Tibial artery (tissue), 4 donors: Measurements from ENCODE around the gene FBXW11.
"Not testable (repeated sequence)": the region's sequence is repeated elsewhere in the genome, so short reads cannot be mapped to it uniquely, and the experiment has no call there.

Source experiments
- DNase-seq, 2 donors: peaks; one replicate each; pipeline ENCODE4 v3.0.0-alpha.2; 2019
- H3K27ac ChIP-seq, 2 donors: fragments of 200-600 bp; sonication (generic) in 1 of 2; 1 replicate in 1 of 2; 2 replicates in 1 of 2; pipeline ENCODE4 v1.5.1; 2018 to 2019; ENCODE audit warnings: mild to moderate bottlenecking in 1 of 2
- H3K27me3 ChIP-seq, 2 donors: fragments of 200-600 bp; sonication (generic) in 1 of 2; one replicate each; pipeline versions ENCODE4 v1.5.1 to v1.6.0; 2016 to 2019
- H3K36me3 ChIP-seq, 3 donors: fragments of 200-600 bp; sonication (generic) in 2 of 3; one replicate each; pipeline ENCODE4 v1.5.1; 2016 to 2019; ENCODE audit warnings: mild to moderate bottlenecking in 2 of 3
- H3K4me1 ChIP-seq, 4 donors: fragments of 200-600 bp; sonication (generic) in 2 of 4; 1 replicate in 3 of 4; 2 replicates in 1 of 4; pipeline ENCODE4 v1.5.1; 2016 to 2019
- H3K4me3 ChIP-seq, 2 donors: fragments of 200-600 bp; sonication (generic) in 1 of 2; 1 replicate in 1 of 2; 2 replicates in 1 of 2; pipeline ENCODE4 v1.5.1; 2018 to 2019; ENCODE audit warnings: mild to moderate bottlenecking in 2 of 2
- H3K9me3 ChIP-seq, 3 donors: fragments of 200-600 bp; sonication (generic) in 1 of 3; one replicate each; pipeline ENCODE4 v1.5.1; 2016 to 2019
- intact Hi-C: fragments of 100-400 bp; cut with DNase I; formaldehyde crosslinking; loops from one replicate; pipeline ENCODE4 v1.15.0; 2023; ENCODE audit warnings: low total_unique reads
- TF ChIP-seq, protein P1 (sequence below), 2 experiments: fragments of 200-600 bp in 1 of 2; fragments of 450-650 bp in 1 of 2; IDR thresholded peaks; one replicate each; pipeline ENCODE4 v1.5.1; 2017 to 2019; ENCODE audit warnings: antibody characterized with exemption in 2 of 2, mild to moderate bottlenecking in 1 of 2, moderate library complexity in 1 of 2

FBXW11 gene

DNA sequence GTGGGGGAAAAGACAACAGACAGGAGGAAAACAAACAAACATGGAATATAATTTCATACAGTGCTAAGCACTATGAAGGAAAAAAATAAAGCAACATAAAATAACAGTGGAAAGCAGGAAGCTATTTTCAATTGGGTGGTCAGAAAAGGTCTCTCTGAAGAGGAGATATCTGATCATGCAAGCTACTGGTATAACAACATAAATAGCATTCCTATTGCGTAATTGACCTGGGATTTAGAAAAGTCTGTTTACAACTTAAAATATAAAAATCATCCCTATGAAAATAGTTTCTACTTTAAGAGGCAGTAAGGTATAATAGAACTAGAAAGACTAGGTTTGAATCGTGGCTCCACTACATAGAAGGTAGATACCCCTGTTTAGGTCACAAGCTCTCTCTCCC lies 61.4 kb downstream of the FBXW11 start:
- no peak overlapping the region for H3K4me3 ChIP-seq
- no peak for DNase-seq
- no peaks in the 10 kb centered on the region for H3K27me3 ChIP-seq
- TF ChIP-seq, protein P1, sequence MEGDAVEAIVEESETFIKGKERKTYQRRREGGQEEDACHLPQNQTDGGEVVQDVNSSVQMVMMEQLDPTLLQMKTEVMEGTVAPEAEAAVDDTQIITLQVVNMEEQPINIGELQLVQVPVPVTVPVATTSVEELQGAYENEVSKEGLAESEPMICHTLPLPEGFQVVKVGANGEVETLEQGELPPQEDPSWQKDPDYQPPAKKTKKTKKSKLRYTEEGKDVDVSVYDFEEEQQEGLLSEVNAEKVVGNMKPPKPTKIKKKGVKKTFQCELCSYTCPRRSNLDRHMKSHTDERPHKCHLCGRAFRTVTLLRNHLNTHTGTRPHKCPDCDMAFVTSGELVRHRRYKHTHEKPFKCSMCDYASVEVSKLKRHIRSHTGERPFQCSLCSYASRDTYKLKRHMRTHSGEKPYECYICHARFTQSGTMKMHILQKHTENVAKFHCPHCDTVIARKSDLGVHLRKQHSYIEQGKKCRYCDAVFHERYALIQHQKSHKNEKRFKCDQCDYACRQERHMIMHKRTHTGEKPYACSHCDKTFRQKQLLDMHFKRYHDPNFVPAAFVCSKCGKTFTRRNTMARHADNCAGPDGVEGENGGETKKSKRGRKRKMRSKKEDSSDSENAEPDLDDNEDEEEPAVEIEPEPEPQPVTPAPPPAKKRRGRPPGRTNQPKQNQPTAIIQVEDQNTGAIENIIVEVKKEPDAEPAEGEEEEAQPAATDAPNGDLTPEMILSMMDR (IDR thresholded peaks at IDR 0.05), result no peak
- H3K9me3 ChIP-seq, result no peaks in the 10 kb centered on the region
- no peaks in the 10 kb centered on the region for H3K36me3 ChIP-seq
- peaks cover 0 to 53% (median 7%) of the 10 kb centered on the region in 4 donors for H3K4me1 ChIP-seq
- intact Hi-C loops, result no loop called here
- no peak overlapping the region for H3K27ac ChIP-seq

DNA sequence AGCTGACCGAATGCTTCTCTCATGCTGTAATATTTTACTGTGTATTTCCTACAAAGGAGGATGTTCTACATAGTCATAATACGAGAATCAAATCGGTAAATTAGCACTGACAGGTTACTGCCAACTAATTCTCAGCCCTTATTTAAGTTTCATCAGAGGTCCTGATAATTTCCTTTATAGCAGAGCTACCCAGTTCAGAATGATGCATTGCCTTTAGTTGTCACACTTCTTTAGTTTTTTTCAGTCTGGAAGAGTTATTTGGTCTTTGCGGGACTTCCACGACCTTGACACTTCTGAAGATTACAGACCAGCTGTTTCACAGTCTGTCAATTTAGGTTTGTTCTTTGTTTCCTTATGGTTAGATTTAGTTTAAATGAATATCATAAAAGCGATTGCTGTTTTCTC lies 64.3 kb downstream of the FBXW11 start:
- H3K4me3 ChIP-seq, H3K27ac ChIP-seq, DNase-seq, H3K27me3 ChIP-seq, H3K9me3 ChIP-seq, H3K36me3 ChIP-seq, intact Hi-C loops: not testable (repeated sequence)
- H3K4me1 ChIP-seq, result peaks cover 0 to 35% (median 7%) of the 10 kb centered on the region in 4 donors

DNA sequence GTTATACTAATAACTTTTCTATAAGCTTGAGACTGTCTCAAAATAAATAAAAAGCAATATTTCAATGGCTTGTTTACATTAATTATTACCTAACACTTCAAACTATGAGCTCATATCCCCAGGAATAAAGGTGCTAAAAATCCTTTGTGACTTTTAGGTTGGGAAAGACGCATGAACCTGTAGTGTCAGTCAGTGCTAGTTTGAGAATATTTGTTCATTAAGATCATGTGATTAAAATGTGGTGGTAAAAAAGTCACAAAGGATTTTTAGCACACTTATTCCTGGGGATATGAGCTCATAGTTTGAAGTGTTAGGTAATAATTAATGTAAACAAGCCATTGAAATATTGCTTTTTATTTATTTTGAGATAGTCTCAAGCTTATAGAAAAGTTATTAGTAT lies 64.8 kb downstream of the FBXW11 start:
- not testable (repeated sequence) for H3K4me3 ChIP-seq, H3K27me3 ChIP-seq, H3K9me3 ChIP-seq, DNase-seq, H3K36me3 ChIP-seq, H3K27ac ChIP-seq
- intact Hi-C loops, result loop anchor here (2.0 kb wide), 1 partner anchor 17 kb away; no protein-coding TSS in a partner anchor
- H3K4me1 ChIP-seq, result peaks cover 0 to 32% (median 7%) of the 10 kb centered on the region in 4 donors

DNA sequence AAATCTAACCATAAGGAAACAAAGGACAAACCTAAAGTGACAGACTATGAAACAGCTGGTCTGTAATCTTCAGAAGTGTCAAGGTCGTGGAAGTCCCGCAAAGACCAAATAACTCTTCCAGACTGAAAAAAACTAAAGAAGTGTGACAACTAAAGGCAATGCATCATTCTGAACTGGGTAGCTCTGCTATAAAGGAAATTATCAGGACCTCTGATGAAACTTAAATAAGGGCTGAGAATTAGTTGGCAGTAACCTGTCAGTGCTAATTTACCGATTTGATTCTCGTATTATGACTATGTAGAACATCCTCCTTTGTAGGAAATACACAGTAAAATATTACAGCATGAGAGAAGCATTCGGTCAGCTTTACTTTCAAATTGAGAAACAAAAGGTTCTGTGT lies 65.2 kb downstream of the FBXW11 start:
- not testable (repeated sequence) for H3K4me3 ChIP-seq, H3K27ac ChIP-seq, H3K36me3 ChIP-seq, H3K9me3 ChIP-seq, DNase-seq, H3K27me3 ChIP-seq
- H3K4me1 ChIP-seq, result peaks cover 0 to 31% (median 6%) of the 10 kb centered on the region in 4 donors
- intact Hi-C loops, result loop anchor here (2.0 kb wide), 1 partner anchor 16 kb away; no protein-coding TSS in a partner anchor

DNA sequence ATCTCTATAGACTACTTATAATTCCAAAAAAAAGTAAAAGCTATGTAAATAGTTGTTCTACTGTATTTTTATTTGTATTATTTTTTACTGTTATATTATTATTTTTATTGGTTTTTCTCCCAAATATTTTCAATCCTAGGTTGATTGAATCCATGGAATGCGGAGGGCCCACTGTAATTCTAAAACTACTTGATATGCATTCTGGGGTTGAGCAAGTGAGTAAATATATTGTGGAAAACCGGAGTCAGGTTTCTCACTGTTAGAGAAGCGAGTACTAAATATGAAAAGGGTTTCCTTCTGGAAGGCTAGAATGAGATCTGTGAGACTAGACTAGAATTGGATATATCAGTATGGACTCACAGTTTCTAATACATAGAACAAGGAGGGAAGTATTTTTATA lies 66.5 kb downstream of the FBXW11 start:
- TF ChIP-seq, protein P1 (IDR thresholded peaks at IDR 0.05), result no peak
- intact Hi-C loops, result loop anchor here (2.0 kb wide), 1 partner anchor 15 kb away; no protein-coding TSS in a partner anchor
- Histone ChIP-seq H3K9me3 (no peaks in the 10 kb centered on the region), H3K4me3 (no peak overlapping the region), H3K27ac (no peak overlapping the region), H3K36me3 (no peaks in the 10 kb centered on the region), H3K4me1 (peaks cover 0 to 21% (median 2%) of the 10 kb centered on the region in 4 donors), H3K27me3 (no peaks in the 10 kb centered on the region)
- no peak for DNase-seq

DNA sequence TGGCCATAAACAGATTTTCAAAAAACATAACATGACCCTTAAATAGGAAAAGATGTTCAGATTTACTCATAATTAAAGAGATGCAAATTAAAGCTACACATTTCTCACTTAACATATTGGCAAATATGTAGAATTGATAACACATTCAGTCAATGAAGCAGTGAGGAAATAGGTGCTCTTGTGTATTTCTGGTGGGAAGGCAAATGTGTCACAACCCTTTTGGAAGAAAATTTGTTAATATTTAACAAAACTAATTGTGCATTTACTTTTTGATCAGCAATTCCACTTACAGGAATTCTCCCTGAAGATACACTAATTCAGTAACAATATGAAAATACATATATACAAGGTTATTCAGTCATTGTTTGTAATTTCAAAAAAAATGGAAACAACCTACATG lies 68.1 kb downstream of the FBXW11 start:
- H3K4me3 ChIP-seq, result no peak overlapping the region
- TF ChIP-seq, protein P1 (IDR thresholded peaks at IDR 0.05), result no peak
- peaks cover 0 to 16% (median 0%) of the 10 kb centered on the region in 4 donors for H3K4me1 ChIP-seq
- H3K9me3 ChIP-seq, result peaks cover 0 to 5% (median 0%) of the 10 kb centered on the region in 3 donors
- no peak for DNase-seq
- no peak overlapping the region for H3K27ac ChIP-seq
- no peaks in the 10 kb centered on the region for H3K36me3 ChIP-seq
- no peaks in the 10 kb centered on the region for H3K27me3 ChIP-seq
- intact Hi-C loops, result no loop called here

DNA sequence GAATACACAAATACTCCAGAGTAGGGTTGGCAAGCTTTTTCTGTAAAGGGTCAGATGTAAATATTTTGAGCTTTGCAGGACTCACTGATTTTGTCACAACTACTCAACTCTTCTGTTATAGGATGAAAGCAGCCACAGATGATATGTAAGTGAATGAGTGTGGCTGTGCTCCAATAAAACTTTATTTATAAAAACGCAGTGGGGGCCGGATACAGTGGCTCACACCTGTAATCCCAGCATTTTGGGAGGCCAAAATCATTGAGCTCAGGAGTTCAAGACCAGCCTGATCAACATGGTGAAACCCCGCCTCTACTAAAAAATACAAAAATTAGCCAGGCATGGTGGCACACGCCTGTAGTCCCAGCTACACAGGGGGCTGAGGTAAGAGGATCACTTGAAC lies 69.1 kb downstream of the FBXW11 start:
- Histone ChIP-seq H3K9me3 (peaks cover 0 to 5% (median 0%) of the 10 kb centered on the region in 3 donors), H3K4me3 (no peak overlapping the region), H3K27me3 (no peaks in the 10 kb centered on the region), H3K4me1 (peaks cover 0 to 16% (median 0%) of the 10 kb centered on the region in 4 donors), H3K27ac (no peak overlapping the region), H3K36me3 (no peaks in the 10 kb centered on the region)
- intact Hi-C loops, result no loop called here
- no peak for DNase-seq
- TF ChIP-seq, protein P1 (IDR thresholded peaks at IDR 0.05), result no peak
